NK-92 (cell line): ENCODE data around the gene GRID1.
"Not testable (repeated sequence)": the region's sequence is repeated elsewhere in the genome, so short reads cannot be mapped to it uniquely, and the experiment has no call there.

Experiments
- DNase-seq: peaks from one replicate; lab custom pipeline; 2025; ENCODE audit not compliant: unreplicated experiment; lab: John Stamatoyannopoulos, UW

The GRID1 gene

GRCh38 chr10:85858776-85859515 lies 507.6 kb downstream of the GRID1 start:
- DNase-seq: no peak

GRCh38 chr10:85857791-85858190 lies 508.8 kb downstream of the GRID1 start:
- DNase-seq: no peak

- no peak for DNase-seq
Observed at GRCh38 chr10:85857305-85857704, 509.3 kb downstream of the GRID1 start.

- no peak for DNase-seq
Observed at GRCh38 chr10:85851934-85852333, 514.7 kb downstream of the GRID1 start.

GRCh38 chr10:85851325-85851724 lies 515.3 kb downstream of the GRID1 start:
- DNase-seq: no peak

- no peak for DNase-seq
Observed at GRCh38 chr10:85850736-85851135, 515.9 kb downstream of the GRID1 start.

GRCh38 chr10:85849315-85849714 lies 517.3 kb downstream of the GRID1 start:
- DNase-seq: no peak

GRCh38 chr10:85848756-85849155 lies 517.8 kb downstream of the GRID1 start:
- no peak for DNase-seq

GRCh38 chr10:85847085-85847484 lies 519.5 kb downstream of the GRID1 start:
- no peak for DNase-seq

- not testable (repeated sequence) for DNase-seq
Observed at GRCh38 chr10:85838660-85839059, 527.9 kb downstream of the GRID1 start.

GRCh38 chr10:85832988-85833387 lies 533.6 kb downstream of the GRID1 start:
- DNase-seq: no peak

GRCh38 chr10:85831422-85831821 lies 535.2 kb downstream of the GRID1 start:
- DNase-seq: no peak

GRCh38 chr10:85826377-85826776 lies 540.2 kb downstream of the GRID1 start:
- DNase-seq: no peak

- DNase-seq: no peak
Observed at GRCh38 chr10:85811405-85811804, 555.2 kb downstream of the GRID1 start.

GRCh38 chr10:85810674-85811073 lies 555.9 kb downstream of the GRID1 start:
- no peak for DNase-seq

- DNase-seq: no peak
Observed at GRCh38 chr10:85795460-85795859, 571.1 kb downstream of the GRID1 start.

- no peak for DNase-seq
Observed at GRCh38 chr10:85794553-85794952, 572.0 kb downstream of the GRID1 start.

- no peak for DNase-seq
Observed at GRCh38 chr10:85792533-85792858, 574.1 kb downstream of the GRID1 start.

GRCh38 chr10:85791818-85792532 lies 574.6 kb downstream of the GRID1 start:
- no peak for DNase-seq

GRCh38 chr10:85789982-85790789 lies 576.4 kb downstream of the GRID1 start:
- DNase-seq: no peak

GRCh38 chr10:85789125-85789524 lies 577.5 kb downstream of the GRID1 start:
- no peak for DNase-seq

GRCh38 chr10:85788570-85788969 lies 578.0 kb downstream of the GRID1 start:
- DNase-seq: no peak
